ENCODE results near the gene SMAD1.

DNA sequence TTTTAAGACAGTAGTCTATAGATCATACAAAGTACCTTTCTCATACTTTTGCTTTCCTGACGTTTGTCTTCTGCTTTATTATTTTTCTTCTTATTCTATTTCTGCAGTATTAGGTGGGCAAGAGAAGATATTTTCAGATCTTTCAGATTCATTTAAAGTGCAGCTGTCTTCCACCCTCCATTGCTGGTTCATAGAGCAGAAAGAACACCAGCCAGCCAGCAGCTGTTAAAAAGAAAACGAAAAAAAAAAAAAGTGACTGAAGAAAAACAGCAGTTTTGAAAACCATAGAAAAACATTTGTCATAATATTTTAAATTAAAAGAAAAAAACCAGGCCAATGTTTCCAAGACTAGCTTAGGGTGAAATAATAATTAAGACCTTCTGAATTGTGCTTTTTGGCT lies 42.9 kb downstream of the SMAD1 start:
- TF ChIP-seq, protein P1, sequence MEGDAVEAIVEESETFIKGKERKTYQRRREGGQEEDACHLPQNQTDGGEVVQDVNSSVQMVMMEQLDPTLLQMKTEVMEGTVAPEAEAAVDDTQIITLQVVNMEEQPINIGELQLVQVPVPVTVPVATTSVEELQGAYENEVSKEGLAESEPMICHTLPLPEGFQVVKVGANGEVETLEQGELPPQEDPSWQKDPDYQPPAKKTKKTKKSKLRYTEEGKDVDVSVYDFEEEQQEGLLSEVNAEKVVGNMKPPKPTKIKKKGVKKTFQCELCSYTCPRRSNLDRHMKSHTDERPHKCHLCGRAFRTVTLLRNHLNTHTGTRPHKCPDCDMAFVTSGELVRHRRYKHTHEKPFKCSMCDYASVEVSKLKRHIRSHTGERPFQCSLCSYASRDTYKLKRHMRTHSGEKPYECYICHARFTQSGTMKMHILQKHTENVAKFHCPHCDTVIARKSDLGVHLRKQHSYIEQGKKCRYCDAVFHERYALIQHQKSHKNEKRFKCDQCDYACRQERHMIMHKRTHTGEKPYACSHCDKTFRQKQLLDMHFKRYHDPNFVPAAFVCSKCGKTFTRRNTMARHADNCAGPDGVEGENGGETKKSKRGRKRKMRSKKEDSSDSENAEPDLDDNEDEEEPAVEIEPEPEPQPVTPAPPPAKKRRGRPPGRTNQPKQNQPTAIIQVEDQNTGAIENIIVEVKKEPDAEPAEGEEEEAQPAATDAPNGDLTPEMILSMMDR (IDR thresholded peaks at IDR 0.05 in 2 of 3, conservative IDR thresholded peaks at IDR 0.05 in 1 of 3; ENCODE audit: borderline replicate concordance in 1 of 3, insufficient read depth in 1 of 3, low read depth in 2 of 3, low read length in 2 of 3) = no peak
- TF ChIP-seq EZH2 (IDR thresholded peaks at IDR 0.05) = no peak
- no peak for TF ChIP-seq EZH2phosphoT487 (IDR thresholded peaks at IDR 0.05; ENCODE audit: borderline replicate concordance)
- no peak for TF ChIP-seq POLR2A (IDR thresholded peaks at IDR 0.05; ENCODE audit: borderline replicate concordance, extremely low read depth, insufficient read depth, insufficient read length)
- TF ChIP-seq, protein P2, sequence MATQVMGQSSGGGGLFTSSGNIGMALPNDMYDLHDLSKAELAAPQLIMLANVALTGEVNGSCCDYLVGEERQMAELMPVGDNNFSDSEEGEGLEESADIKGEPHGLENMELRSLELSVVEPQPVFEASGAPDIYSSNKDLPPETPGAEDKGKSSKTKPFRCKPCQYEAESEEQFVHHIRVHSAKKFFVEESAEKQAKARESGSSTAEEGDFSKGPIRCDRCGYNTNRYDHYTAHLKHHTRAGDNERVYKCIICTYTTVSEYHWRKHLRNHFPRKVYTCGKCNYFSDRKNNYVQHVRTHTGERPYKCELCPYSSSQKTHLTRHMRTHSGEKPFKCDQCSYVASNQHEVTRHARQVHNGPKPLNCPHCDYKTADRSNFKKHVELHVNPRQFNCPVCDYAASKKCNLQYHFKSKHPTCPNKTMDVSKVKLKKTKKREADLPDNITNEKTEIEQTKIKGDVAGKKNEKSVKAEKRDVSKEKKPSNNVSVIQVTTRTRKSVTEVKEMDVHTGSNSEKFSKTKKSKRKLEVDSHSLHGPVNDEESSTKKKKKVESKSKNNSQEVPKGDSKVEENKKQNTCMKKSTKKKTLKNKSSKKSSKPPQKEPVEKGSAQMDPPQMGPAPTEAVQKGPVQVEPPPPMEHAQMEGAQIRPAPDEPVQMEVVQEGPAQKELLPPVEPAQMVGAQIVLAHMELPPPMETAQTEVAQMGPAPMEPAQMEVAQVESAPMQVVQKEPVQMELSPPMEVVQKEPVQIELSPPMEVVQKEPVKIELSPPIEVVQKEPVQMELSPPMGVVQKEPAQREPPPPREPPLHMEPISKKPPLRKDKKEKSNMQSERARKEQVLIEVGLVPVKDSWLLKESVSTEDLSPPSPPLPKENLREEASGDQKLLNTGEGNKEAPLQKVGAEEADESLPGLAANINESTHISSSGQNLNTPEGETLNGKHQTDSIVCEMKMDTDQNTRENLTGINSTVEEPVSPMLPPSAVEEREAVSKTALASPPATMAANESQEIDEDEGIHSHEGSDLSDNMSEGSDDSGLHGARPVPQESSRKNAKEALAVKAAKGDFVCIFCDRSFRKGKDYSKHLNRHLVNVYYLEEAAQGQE (IDR thresholded peaks at IDR 0.05; ENCODE audit: low read depth) = no peak

All from HCT116 (cell line).